CD4-positive, alpha-beta T cell treated with Interleukin-12 subunit alpha and Interleukin-12 subunit beta, for 1 hour (primary cell): Measurements from ENCODE around the gene CEP72.
"Not testable (repeated sequence)": the region's sequence is repeated elsewhere in the genome, so short reads cannot be mapped to it uniquely, and the experiment has no call there.

Experiments
- DNase-seq: peaks from one replicate; pipeline ENCODE4 v3.0.0-alpha.2; 2020

The CEP72 gene

DNA sequence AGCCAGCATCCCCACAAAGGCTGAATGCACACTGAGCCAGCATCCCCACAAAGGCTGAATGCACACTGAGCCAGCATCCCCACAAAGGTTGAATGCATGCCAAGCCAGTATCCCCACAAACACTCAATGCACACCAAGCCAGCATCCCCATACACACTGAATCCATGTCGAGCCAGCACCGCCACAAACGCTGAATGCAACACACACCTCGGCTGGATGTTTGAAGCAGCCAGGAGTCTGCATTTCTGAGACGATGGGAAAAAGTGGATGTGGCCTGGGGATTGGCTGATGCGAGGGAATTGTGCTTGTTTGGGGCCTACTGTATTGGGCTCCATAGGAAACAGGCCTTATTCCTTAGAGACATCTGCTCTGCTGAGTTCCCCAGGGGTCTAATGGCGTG, 30.9 kb upstream of the CEP72 start:
- DNase-seq = no peak

DNA sequence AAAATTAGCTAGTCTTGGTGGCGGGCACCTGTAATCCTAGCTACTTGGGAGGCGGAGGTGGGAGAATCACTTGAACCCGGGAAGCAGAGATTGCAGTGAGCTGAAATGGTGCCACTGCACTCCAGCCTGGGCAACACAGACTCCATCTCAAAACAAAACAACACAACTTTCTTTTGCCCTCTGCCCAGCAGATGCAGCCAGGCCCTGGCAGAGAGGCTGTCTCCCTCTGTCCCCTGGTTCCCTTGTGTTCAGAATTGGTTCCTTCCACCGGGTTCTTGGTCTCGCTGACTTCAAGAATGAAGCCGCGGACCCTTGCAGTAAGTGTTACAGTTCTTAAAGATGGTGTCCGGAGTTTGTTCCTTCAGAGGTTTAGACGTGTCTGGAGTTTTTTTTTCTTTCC, 30.2 kb upstream of the CEP72 start:
- no peak for DNase-seq

DNA sequence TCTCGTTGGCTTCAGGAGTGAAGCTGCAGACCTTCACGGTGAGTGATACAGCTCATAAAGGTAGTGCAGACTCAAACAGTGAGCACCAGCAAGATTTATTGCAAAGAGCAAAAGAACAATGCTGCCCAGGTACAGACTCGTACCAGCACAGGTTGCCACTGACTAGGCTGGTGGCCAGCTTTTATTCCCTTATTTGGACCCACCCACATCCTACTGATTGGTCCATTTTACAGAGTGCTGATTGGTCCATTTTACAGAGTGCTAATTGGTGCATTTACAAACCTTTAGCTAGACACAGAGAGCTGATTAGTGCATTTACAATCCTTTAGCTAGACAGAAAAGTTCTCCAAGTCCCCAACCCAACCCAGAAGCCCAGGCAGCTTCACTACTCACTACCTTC, 29.7 kb upstream of the CEP72 start:
- DNase-seq = not testable (repeated sequence)

DNA sequence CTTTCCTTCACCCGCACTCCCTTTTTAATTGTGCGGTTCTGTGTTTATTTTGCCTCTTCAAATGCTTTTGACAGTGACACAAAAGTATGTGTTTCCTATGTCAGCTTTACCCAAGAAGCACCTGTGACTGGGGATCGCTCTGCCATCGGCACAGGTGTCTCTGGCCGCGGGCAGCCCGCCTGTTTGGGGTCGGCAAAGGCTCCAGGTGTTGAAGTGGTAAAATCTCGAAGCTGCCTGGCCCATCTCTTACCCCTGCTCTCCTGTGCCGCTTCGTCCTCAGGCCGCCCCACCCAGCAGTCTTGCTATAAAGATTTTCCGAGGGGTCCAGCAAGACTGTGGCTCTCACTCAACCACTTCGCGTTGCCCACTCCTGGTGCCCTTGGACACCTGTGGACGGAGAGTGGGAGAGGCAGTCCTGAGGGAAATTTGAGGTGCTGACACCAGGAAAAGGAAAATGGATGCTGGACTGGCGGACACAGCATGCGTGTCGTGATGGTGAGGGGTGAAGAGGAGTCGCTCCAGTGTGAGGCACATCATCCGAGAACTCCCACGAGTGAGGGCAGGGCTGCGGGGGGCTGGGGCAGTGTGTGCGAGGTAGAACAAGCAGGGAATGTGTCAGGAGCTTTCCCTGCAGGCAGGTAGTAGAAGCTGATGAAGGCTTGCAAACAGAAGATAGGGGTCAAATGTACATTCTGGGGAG, 29.1 kb upstream of the CEP72 start:
- DNase-seq = no peak

DNA sequence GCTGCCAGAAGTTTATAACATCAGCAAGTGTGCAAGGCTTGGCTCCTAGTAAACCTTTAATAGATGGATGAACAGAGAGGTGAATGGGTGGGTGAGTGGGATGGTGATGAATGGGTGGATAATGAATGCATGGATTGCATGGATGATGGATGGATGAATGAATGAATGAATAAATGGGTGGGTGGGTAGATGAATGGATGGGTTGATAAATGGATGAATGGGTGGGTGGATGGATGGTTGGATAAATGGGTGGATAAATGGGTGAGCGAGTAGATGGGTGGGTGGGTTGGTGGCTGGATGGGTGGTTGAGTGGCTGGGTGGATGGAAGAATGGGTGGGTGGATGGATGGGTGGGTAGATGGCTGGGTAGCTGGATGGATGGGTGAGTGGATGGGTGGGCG, 28.5 kb upstream of the CEP72 start:
- no peak for DNase-seq

DNA sequence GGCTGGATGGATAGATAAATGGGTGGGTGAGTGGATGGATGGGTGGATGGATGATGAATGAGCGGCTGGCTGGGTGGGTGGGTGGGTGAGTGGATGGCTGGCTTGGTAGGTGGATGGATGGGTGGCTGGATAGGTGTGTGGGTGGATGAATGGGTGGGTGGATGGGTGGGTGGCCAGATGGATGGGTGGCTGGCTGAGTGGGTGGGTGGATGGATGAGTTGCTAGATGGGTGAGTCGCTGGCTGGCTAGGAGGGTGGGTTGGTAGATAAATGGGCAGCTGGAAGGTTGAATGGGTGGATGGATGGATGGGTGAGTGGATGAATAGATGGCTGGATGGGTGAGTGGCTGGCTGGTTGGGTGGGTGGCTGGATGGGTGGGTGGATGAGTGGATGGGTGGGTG, 27.9 kb upstream of the CEP72 start:
- DNase-seq = no peak

DNA sequence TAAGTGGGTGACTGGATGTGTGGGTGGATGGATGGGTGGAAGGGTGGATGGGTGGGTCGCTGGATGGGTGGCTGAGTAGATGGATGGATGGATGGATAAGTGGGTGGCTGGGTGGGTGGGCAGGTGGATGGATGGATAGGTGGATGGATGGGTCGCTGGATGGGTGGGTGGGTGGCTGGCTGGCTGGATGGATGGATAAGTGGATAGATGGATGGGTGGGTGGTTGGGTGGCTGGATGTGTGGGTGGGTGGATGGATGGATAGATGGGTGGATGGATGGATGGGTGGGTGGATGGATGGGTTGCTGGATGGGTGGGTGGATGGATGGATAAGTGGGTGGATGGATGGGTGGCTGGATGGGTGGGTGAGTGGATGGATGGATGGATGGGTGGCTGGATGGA, 27.3 kb upstream of the CEP72 start:
- DNase-seq = no peak

DNA sequence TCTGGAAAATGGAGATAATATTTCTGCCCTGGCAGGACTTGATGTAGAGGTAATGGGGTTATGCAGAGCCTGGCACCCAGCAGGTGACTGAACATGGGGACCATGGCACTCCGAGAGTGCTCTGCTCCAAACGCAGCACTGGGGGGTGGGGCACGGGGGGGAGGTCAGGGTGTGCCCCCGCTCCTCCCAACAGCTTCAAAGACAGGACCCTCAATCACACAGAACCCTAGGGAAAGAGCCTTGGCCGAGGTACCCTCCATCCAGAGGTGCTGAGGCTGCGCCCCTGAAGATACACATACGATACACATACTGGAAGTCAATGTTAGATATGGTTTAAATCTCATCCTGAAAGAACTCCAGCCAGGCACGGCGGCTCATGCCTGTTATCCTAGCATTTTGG, 26.6 kb upstream of the CEP72 start:
- DNase-seq = no peak

DNA sequence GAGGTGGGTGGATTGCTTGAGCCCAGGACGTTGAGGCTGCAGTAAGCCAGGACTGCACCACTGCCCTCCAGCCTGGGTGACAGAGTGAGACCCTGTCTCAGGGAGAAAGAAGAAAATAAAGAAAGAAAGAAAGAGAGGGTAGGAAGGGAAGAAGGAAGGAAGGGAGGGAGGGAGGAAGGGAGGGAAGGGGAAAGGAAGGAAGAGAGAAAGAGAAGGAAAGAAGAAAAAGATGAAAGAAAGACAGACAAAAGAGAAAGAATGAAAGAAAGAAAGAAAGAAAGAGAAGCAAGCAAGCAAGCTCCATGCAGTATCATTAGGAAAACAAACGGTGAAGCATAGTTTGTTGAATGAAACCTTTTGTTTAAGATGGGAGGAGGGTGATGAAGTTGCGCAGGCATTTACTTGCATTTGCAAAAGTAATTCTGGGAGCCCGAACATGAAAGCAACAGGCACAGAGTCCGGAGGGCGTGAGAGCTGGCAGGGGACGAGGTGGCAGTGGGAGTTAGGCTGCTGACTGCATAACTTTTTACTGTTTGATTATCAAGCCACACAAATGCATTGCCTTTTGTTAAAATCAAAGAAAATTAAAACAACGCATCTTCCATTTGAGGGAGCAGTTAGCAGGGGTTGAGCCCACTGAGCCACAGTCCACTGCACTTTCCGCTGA, 26.0 kb upstream of the CEP72 start:
- DNase-seq = no peak

DNA sequence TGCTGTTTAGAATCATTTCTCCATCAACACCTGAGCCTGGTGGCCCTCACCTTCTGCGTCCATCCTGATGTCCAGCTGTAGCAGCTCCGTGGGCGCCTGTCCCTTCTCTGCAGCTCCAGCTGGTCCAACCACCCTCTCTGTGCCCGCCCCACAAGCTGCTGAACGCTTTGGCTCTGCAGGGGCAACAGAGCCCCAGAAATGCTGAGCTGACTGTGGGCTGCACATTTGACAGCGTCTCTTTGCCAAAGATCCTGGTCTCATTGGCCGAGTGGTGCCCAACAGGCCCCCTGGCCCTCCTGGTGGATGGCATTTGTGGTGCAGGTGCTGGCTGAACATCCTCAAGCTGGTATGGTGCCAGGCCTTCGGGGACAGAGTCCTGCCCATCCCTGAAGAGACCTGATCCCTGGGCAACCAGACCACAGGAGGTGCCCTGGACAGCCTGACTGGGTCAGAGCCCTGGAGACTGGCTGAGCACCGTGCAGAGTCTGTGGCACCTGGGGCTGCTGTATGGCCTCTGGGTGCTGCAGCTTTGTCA, 25.3 kb upstream of the CEP72 start:
- no peak for DNase-seq

DNA sequence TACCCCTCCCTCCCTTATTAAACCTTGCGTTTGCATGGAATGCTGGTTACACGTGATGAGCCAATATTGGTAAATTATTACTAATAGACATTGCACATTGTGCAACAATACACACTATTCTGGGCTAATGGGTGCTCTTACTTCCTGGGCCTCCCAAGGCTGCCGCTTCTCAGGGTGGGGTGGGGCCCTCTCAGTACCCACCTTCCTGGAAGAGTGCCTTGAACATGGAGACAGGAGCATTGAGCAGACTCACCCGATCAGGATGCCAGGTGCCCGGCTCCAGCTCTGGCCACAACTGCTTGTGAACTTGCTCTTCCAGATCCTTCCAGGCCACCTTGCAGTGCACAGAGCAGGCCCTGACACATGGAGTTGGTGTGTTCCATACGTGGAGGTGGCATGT, 24.7 kb upstream of the CEP72 start:
- no peak for DNase-seq

DNA sequence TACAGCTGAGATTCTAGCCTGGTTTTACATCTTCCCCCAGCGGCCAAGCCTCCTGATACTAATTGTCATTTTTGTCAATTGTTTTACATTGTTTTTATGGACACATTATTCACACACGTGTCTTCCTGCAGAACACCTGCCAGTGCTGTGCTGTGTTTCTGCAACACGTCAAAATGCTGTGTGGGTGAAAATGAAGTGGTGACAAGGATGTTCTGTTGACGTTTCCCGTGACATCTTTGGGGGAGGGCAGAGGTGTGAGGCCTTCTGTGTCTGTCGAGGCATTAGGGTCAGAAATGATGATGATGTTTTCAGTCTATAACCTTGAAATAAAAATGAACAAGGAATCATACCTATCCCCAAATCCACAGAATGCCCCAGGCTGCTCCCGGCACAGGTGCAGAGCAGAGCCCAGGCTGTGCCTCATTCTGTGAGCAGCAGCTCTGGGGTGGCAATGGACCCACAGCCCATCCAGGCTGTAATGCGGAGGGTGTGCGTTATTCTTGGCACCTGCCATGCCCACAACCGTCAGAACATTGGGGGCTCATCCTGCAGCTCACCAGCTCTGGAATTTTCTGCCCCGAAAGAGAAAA, 23.6 kb upstream of the CEP72 start:
- no peak for DNase-seq

DNA sequence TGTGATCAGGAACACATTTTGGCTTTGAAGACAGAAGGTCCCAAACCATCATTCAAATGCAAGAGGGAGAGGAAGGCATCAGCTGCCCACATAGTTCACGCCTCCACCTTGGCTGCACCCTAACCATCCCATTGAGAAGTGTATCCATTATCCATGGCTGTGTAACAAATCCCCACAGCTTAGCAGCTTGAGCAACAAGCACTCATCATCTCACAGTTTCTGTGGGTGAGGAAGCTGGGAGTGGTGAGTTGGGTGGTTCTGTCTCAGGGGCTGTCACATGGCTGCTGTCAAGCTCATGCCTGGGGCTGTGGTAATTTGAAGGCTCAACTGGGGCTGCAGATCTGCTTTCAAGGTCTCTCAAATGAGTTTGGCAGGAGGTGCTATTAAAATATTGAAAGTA, 23.0 kb upstream of the CEP72 start:
- DNase-seq = no peak

DNA sequence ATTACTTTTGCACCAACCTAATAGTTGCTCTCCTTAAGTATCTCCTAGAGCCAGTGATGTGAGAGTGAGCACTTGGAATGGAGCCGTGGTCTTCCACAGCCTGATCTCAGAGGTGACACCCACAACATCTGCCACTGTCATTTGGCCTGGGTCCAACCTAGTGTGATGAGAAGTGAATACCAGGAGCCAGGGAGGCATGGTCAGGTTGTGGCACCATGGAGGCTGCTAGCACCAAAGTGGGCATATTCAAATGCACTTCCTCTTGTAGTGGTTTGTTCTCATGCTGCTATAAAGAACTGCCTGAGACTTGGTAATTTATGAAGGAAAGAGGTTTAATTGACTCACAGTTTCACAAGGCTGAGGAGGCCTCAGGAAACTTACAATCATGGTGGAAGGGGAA, 22.6 kb upstream of the CEP72 start:
- no peak for DNase-seq

DNA sequence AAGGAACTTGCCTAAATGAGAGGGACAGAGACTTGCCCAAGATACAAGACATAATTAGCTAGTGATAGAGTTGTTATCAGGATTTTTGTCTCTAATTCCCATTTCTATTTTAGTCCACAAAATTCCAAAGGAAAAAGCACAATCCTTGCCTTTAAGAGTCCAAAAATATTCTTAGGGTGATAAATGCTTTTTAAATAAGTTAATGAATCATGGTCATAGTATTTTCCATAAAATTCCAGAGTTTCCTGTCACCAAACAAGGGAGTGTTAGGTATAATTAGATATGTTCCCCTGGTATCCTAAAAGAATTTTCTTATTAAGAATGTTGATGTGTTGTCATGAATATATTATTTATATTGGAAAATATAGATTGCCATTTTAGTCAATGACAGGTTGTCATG, 21.8 kb upstream of the CEP72 start:
- no peak for DNase-seq

DNA sequence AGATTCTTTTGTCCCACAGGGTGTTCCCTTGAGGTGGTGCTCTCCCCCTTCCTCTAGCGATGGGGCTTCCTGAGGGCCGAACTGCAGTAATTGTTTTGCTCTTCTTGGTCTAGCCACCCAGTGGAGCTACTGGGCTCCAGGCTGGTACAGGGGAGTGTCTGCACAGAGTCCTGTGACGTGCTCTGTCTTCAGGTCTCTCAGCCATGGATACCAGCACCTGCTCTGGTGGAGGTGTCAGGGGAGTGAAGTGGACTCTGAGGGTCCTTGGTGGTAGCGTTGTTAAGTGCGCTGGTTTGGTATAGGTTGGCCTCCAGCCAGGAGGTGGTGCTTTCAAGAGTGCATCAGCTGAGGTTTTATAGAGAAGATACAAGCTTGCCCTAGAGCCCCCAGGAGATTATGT, 20.4 kb upstream of the CEP72 start:
- no peak for DNase-seq

DNA sequence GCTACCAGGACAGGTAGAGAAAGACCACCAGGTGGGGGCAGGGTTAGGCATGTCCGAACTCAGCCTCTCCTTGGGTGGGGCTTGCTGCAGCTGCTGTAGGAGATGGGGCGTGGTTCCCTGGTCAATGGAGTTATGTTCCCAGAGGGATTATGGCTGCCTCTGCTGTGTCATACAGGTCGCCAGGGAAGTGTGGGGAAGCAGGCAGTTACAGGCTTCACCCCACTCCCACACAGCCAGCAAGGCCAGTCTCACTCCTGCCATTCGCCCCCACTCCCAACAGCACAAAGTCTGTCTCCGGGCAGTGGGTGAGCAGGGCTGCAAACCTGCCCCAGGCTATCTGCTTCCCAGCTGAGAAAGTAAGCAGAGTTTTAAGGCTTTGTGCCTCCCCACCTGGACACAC, 20.0 kb upstream of the CEP72 start:
- DNase-seq = no peak

DNA sequence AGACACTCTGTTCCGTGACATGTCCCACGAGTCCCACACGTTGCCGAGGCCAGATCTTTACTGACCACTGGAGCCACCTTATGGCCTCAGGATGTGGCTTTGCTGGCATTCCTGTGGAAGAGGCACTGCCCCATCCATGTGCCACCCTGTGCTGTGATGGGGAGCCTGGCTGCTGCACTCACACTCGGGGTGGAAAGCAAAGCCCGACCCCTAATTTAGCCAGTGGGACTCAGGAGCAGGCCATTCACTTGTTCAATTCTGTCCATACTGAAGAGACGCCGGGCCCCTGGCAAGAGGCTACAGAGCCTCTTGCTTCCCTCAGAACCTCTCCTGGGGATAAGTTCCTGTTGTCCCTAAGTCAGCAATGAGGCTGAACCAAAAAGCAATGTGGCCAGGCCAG, 18.6 kb upstream of the CEP72 start:
- no peak for DNase-seq

DNA sequence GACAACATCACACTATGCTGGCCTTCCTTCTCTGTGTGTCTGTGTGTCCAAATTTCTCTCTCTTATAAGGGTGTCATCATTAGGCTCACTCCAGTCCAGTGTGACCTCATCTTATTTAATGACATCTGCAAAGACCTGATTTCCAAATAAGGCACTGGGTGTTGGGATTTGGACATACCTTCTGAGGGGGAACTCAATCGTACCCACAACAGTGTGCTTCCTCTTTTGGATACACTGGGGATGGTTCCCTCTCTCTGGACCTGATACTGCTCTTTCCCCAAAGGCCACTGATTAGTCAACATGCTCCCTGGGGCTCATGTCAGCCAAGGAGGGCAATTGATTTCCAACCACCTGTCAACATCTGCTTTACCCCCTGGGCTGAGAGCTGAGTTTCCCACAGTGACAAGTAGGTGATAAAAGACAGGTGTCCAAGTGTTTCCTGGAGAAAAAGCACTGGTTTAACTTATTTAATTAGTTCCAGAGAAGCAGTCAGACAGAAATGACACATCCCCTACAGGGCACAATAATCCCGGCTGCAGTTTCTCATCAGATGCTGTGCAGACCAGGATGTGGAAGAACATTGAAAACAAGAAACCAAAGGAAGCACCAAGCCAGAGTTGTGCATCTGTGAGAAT, 17.8 kb upstream of the CEP72 start:
- no peak for DNase-seq

DNA sequence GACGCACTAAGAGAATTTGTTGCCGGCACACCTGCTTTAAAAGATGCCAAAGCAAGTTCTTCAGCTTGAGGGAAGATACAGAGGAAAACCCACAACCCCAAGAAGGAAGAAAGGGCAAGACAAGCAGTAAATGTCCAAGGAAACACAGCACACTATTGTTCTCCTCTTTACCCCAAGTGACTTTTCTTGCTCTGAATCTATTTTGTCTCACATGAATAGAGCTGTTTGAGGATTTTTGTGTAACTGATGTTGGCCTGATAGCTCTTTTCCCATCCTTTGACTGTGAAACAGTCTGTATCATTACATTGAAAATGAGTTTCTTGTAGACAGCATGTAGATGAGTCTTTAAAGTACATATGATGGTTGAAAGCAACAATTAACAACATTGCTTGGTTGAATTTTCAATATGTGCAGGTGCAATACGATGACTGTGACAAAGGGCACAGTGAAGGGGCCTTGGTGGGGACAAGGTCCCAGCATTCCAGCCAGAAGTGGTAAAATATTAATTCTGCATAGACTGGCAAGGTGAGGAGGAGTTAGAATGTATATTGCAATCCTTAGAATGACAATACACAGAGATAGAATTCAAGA, 16.8 kb upstream of the CEP72 start:
- no peak for DNase-seq

DNA sequence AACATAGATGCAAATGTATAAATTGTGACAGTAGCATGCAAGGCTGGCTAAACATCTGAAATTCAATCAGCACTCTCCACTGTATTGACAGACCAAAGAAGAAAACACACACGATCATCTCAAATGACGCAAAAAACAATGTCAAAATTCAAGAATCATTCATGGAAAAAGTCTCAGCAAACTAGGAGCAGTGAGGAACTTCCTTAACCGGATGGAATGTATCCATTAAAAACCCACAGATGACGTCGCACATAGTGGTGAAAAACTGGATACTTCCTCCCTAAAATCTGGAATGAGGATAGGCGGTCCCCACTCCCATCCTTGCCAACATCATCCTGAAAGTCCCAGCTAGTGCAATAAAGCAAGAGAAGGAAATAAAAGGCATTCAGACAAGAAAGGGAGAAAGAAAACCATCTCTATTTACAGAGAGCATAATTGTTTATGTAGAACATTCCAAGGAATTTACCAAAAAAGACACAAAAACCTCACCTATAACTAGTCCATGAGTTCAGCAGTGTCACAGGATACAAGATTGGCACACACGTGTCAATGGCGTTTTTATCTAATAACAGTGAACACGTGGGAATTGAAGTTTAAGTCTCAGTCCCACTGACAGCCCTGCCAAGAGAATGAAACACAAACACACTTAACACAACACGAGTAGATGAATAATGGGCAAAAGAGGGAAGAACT, 14.1 kb upstream of the CEP72 start:
- no peak for DNase-seq

DNA sequence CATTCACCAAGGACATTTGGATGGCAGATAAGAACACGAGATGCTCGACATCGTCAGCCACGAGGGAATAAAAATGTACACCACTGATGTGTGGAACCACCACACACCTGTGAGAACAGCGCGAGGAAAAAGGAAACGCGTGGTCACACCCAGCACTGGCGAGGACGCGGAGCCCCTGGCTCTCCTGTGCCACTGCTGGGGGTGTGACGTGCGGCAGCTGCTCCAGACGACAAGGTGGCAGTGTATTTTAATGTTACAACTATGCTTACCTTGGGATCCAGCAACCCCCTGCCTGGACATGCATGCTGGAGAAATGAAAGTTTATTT, 13.6 kb upstream of the CEP72 start:
- no peak for DNase-seq

DNA sequence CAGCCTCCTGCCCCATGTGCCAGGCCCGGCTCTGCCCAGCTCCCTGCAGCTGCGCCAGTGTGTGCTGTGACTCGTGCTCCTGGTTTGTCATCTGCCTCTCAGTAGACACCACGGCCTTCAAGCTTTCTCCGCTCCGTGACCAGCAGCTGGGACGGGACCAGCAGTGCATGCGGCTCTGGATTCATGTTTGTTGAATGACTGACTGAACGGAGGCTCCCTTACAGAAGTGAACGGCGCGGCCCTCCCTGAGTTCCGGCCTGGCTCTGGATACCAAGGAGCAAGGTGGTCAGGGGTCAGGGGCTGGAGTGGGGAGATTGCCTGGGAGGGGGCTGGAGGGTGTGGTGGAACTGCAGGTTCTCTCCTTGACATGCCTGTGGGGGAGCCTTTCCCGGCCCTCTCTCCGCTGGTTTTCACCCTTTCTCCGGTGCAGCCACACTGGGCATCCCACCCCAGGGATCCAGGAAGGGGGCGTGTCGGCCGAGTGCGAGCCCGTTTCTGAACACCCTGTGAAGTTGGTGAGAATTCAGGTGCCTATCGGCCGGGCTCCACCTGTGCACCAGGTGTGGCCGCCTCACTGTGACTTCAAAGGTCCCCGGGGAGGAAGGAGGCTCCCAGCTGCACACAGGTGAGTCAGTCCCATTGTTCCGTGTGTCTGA, 11.1 kb upstream of the CEP72 start:
- no peak for DNase-seq
